ENCODE results near the gene VGLL4. TPM values are rescaled to one million over a fixed set of nuclear protein-coding genes. Genes with fewer than 3 reads are reported as not detected.

Gene VGLL4
- total RNA-seq, 2 donors from 2014 or later, result 57.7 to 63.7 TPM

DNA sequence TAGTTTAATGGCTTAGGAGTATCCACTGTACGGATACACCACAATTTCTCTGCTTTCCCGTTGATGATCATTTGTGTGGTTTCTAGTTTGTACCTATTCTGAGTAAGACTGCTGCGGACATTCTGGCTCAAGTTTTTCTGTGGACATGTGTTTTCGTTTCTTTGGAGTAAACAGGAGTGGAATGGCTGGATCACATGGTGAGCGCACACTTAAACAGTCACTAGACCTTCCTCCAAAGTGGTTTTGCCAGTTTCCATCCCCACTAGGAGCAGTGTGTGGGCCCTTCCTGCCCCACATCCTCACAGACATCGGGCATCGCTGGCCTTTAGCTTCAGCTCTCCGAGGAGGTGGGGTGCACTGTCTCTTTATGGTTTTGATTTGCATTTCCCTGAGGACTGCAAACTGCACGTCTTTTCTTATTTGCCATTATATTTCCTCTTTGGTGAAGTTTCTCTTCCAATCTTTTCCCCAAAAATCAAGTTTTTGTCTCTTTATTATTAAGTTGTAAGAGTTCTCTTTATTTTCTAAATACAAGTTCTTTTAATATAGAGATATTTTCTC lies 94.1 kb downstream of the VGLL4 start:
- DNase-seq, result no peak
- Histone ChIP-seq H3K4me1 (no peaks in the 10 kb centered on the region), H3K36me3 (no peaks in the 10 kb centered on the region), H3K27ac (no peak overlapping the region), H3K4me3 (no peak overlapping the region), H3K9ac (ENCODE audit: low read depth in 2 of 2, low read length in 2 of 2) (no peak overlapping the region), H3K9me3 (no peaks in the 10 kb centered on the region), H3K27me3 (no peaks in the 10 kb centered on the region)
- intact Hi-C loops (cut with DNase I), result no loop called here
- no peak for TF ChIP-seq CTCF (IDR thresholded peaks at IDR 0.05)

- no peak for DNase-seq
- no peak overlapping the region for H3K9ac ChIP-seq (ENCODE audit: low read depth in 2 of 2, low read length in 2 of 2)
- H3K9me3 ChIP-seq, result no peaks in the 10 kb centered on the region
- no peaks in the 10 kb centered on the region for H3K4me1 ChIP-seq
- intact Hi-C loops (cut with DNase I), result no loop called here
- no peaks in the 10 kb centered on the region for H3K27me3 ChIP-seq
- no peak overlapping the region for H3K4me3 ChIP-seq
- no peaks in the 10 kb centered on the region for H3K36me3 ChIP-seq
- H3K27ac ChIP-seq, result no peak overlapping the region
- TF ChIP-seq CTCF (IDR thresholded peaks at IDR 0.05), result no peak
Measured at GRCh38 chr3:11548721-11549131, 95.0 kb downstream of the VGLL4 start.

DNA sequence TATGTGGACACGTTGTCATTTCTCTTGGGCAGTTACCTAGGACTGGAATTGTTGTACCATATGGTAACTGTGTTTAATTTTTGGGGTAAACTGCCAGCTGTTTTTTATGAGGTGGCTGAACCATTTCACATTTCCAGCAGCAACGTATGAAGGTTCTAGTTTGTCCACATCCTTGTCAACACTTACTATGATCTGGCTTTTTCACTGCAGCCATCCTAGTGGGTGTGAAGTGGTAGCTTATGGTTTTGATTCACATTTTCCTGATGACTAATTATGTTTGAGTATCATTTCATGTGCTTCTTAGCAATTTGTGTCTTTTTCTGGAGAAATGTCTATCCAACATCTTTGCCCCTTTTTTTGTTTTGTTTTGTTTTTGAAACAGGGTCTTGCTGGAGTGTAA lies 96.2 kb downstream of the VGLL4 start:
- Histone ChIP-seq H3K4me1 (no peaks in the 10 kb centered on the region), H3K27ac (no peak overlapping the region), H3K9ac (ENCODE audit: low read depth in 2 of 2, low read length in 2 of 2) (no peak overlapping the region), H3K27me3 (no peaks in the 10 kb centered on the region), H3K4me3 (no peak overlapping the region), H3K9me3 (no peaks in the 10 kb centered on the region), H3K36me3 (no peaks in the 10 kb centered on the region)
- no peak for DNase-seq
- intact Hi-C loops (cut with DNase I), result no loop called here
- TF ChIP-seq CTCF (IDR thresholded peaks at IDR 0.05), result no peak

GRCh38 chr3:11546657-11547302 lies 96.9 kb downstream of the VGLL4 start:
- Histone ChIP-seq H3K36me3 (no peaks in the 10 kb centered on the region), H3K27ac (no peak overlapping the region), H3K9me3 (no peaks in the 10 kb centered on the region), H3K4me1 (no peaks in the 10 kb centered on the region), H3K4me3 (no peak overlapping the region), H3K27me3 (no peaks in the 10 kb centered on the region), H3K9ac (ENCODE audit: low read depth in 2 of 2, low read length in 2 of 2) (no peak overlapping the region)
- no peak for DNase-seq
- TF ChIP-seq CTCF (IDR thresholded peaks at IDR 0.05), result no peak
- intact Hi-C loops (cut with DNase I), result no loop called here

- Histone ChIP-seq H3K4me3 (no peak overlapping the region), H3K36me3 (no peaks in the 10 kb centered on the region), H3K9me3 (no peaks in the 10 kb centered on the region), H3K27me3 (no peaks in the 10 kb centered on the region), H3K27ac (peak overlapping the region; percentile 4), H3K4me1 (no peaks in the 10 kb centered on the region), H3K9ac (ENCODE audit: low read depth in 2 of 2, low read length in 2 of 2) (no peak overlapping the region)
- DNase-seq, result no peak
- intact Hi-C loops (cut with DNase I), result no loop called here
- no peak for TF ChIP-seq CTCF (IDR thresholded peaks at IDR 0.05)
Measured at GRCh38 chr3:11545186-11545851, 98.4 kb downstream of the VGLL4 start.
